Activated T-cell treated with anti-CD3 and anti-CD28 coated beads, Interleukin-2, amount 50 U/mL, for 4 hours (primary cell): ENCODE data around the gene PTOV1. TPM values are rescaled to one million over a fixed set of nuclear protein-coding genes. Genes with fewer than 3 reads are reported as not detected.

Source experiments
- ATAC-seq, 2 donors: fragments of 200-7000 bp; cut with Tn5 transposase; one replicate each; pipeline ENCODE4 v1.10.0; 2021
- DNase-seq: peaks from one replicate; pipeline ENCODE4 v3.0.0-alpha.2; 2020
- H3K27me3 Mint-ChIP-seq: one replicate; pipeline ENCODE4 v1.8.0; 2021; ENCODE audit warnings: low read depth, mixed read lengths
- H3K36me3 Mint-ChIP-seq: one replicate; pipeline ENCODE4 v1.8.0; 2022; ENCODE audit warnings: mixed read lengths; ENCODE audit not compliant: insufficient read depth
- H3K4me1 Mint-ChIP-seq: one replicate; pipeline ENCODE4 v1.8.0; 2021; ENCODE audit warnings: low read depth, mixed read lengths
- H3K4me3 Mint-ChIP-seq: one replicate; pipeline ENCODE4 v1.8.0; 2021; ENCODE audit warnings: mild to moderate bottlenecking, moderate library complexity, mixed read lengths
- H3K9me3 Mint-ChIP-seq: one replicate; pipeline ENCODE4 v1.8.0; 2021; ENCODE audit warnings: mixed read lengths
- total RNA-seq, 3 donors: library from RNA; stranded (reverse); gene quantifications; one replicate each; pipeline ENCODE4 v1.2.1, GENCODE V29; 2021

PTOV1 gene
- total RNA-seq, 3 donors from 2014 or later: 77.8 to 86.3 (median 83.7) TPM

GRCh38 chr19:49830766-49831165 is 20.2 kb upstream of the PTOV1 start:
- ATAC-seq: no peak
- no peaks in the 10 kb centered on the region for H3K27me3 Mint-ChIP-seq
- H3K9me3 Mint-ChIP-seq: no peaks in the 10 kb centered on the region
- no peak overlapping the region for H3K4me3 Mint-ChIP-seq
- no peak for DNase-seq
- H3K36me3 Mint-ChIP-seq: peaks cover 19% of the 10 kb centered on the region
- no peaks in the 10 kb centered on the region for H3K4me1 Mint-ChIP-seq

DNA sequence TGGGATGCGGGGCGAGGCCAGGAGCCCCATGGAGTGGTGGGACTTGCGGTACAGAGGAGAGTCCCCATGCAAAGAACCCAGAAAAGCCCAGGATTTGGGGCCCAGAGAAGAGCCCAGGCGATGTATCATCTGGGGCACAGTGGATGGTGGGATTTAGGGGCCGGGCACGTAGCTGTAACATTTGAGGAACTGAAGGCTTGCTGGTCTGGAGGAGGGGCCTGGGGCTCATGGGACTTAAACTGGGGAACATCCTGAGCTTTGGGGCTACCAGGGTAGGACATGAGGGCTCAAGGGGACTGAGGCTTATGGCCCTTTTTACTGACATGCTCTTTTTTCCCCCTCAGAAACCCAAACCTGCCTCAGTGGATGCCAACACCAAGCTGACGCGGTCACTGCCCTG is 19.4 kb upstream of the PTOV1 start:
- Mint-ChIP-seq H3K9me3 (no peaks in the 10 kb centered on the region), H3K27me3 (no peaks in the 10 kb centered on the region), H3K4me3 (no peak overlapping the region), H3K36me3 (peaks cover 19% of the 10 kb centered on the region), H3K4me1 (no peaks in the 10 kb centered on the region)
- DNase-seq (no peak), ATAC-seq (no peak)

DNA sequence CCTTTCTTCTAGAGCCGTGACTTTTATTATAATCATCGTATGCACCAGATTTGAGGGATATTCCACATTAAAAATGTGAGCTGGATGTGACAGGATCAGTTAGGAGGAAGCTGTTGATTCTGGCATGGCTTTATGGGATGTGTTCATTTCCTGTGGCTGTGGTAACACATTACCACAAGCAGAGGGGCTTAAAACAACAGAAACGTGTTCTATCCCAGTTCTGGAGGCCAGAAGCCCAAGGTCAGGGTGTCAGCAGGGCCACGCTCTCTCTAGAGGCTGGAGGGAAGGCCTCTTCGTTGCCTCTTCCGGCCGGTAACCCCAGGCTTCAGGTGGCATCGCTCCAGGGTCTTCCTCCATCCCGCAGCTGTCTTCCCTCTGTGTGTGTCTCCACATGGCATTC is 18.4 kb upstream of the PTOV1 start:
- no peak for ATAC-seq
- DNase-seq: no peak

GRCh38 chr19:49833599-49833998 is 17.4 kb upstream of the PTOV1 start:
- ATAC-seq: no peak
- Mint-ChIP-seq H3K4me1 (no peaks in the 10 kb centered on the region), H3K9me3 (no peaks in the 10 kb centered on the region), H3K36me3 (peaks cover 29% of the 10 kb centered on the region), H3K27me3 (no peaks in the 10 kb centered on the region), H3K4me3 (no peak overlapping the region)
- DNase-seq: no peak

More for the DNA sequence above, 18.4 kb upstream of the PTOV1 start:
- H3K4me1 Mint-ChIP-seq: no peaks in the 10 kb centered on the region
- H3K27me3 Mint-ChIP-seq: no peaks in the 10 kb centered on the region
- no peak overlapping the region for H3K4me3 Mint-ChIP-seq
- peaks cover 23% of the 10 kb centered on the region for H3K36me3 Mint-ChIP-seq
- H3K9me3 Mint-ChIP-seq: no peaks in the 10 kb centered on the region

DNA sequence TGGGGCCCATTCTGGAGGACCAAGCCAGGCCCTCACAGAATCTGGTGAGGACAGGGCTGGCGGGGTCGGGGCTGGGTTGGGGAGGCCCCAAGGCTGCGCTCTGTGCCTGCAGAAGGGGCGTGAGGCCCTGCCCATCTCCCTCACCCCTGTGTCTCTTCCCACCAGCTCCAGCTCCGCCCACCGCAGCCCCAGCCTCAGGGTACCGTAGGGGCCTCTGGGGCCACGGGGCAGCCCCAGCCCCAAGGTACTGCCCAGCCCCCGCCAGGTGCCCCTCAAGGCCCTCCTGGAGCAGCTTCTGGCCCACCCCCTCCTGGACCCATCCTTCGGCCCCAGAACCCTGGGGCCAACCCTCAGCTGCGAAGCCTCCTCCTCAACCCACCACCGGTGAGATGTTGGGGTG is 15.4 kb upstream of the PTOV1 start:
- ATAC-seq (no peak), DNase-seq (no peak)
- Mint-ChIP-seq H3K36me3 (peaks cover 39% of the 10 kb centered on the region), H3K4me1 (no peaks in the 10 kb centered on the region), H3K4me3 (no peak overlapping the region), H3K9me3 (no peaks in the 10 kb centered on the region), H3K27me3 (no peaks in the 10 kb centered on the region)

DNA sequence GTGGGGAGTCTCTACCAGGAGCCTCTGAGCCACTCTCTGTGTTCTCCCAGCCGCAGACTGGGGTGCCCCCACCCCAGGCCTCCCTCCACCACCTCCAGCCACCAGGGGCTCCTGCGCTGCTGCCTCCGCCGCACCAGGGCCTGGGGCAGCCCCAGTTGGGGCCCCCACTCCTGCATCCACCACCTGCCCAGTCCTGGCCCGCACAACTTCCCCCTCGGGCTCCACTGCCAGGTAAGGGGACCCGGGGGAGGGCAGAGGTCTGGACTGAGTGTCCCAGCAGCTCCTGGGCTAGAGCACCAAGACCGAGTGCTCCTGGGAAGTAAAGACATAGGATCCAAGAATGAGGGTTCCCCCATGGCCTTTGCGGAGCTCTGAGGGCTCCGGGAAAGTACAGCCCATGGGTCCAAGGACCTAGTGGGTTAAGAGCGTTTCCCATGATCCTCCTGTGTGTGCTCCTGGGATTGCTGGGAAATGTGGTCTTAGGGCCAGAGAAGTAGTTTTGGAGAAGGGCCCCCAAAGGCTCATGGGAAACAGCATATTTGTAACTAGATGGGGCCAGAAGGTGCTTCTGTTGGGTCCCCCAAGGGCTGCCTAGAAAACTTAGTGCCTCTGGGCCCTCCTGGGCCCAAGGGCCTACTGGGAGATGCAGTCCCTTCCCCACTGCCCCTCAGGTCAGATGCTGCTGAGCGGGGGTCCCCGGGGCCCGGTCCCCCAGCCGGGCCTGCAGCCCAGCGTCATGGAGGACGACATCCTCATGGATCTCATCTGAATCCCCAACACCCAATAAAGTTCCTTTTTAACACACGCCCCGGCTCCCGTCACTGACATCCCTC is 14.6 kb upstream of the PTOV1 start:
- Mint-ChIP-seq H3K36me3 (peaks cover 40% of the 10 kb centered on the region), H3K4me1 (no peaks in the 10 kb centered on the region), H3K27me3 (no peaks in the 10 kb centered on the region), H3K4me3 (no peak overlapping the region), H3K9me3 (no peaks in the 10 kb centered on the region)
- DNase-seq (no peak), ATAC-seq (no peak)

GRCh38 chr19:49837009-49837310 is 14.0 kb upstream of the PTOV1 start:
- ATAC-seq: no peak
- Mint-ChIP-seq H3K9me3 (no peaks in the 10 kb centered on the region), H3K27me3 (no peaks in the 10 kb centered on the region), H3K4me3 (no peak overlapping the region), H3K36me3 (peaks cover 40% of the 10 kb centered on the region), H3K4me1 (no peaks in the 10 kb centered on the region)
- DNase-seq: no peak

DNA sequence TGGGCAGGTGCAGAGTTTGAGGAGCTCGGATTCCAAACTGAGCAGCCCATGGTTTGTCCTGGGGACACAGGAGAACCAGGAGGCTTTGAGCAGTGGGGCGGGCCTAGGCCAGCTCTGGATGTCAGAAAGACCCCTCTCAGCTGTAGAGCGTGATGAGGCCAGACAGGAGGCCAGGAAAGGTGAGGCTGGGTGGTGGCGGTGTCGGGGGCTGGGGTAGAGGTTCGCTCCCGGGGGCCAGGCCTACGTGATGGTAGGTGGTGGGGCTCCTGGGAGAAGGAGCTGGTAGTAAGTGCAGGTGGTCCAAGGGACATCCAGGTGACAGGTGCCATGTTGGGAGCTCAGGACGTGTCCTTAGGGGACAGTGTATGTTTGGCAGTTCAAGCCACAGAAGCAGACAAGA is 13.5 kb upstream of the PTOV1 start:
- Mint-ChIP-seq H3K27me3 (no peaks in the 10 kb centered on the region), H3K36me3 (peaks cover 36% of the 10 kb centered on the region), H3K9me3 (no peaks in the 10 kb centered on the region), H3K4me3 (no peak overlapping the region), H3K4me1 (no peaks in the 10 kb centered on the region)
- ATAC-seq: no peak
- no peak for DNase-seq

GRCh38 chr19:49838885-49839588 is 11.9 kb upstream of the PTOV1 start:
- H3K4me1 Mint-ChIP-seq: no peaks in the 10 kb centered on the region
- ATAC-seq: no peak
- H3K9me3 Mint-ChIP-seq: no peaks in the 10 kb centered on the region
- no peak overlapping the region for H3K4me3 Mint-ChIP-seq
- H3K27me3 Mint-ChIP-seq: no peaks in the 10 kb centered on the region
- no peak for DNase-seq
- H3K36me3 Mint-ChIP-seq: peaks cover 27% of the 10 kb centered on the region

DNA sequence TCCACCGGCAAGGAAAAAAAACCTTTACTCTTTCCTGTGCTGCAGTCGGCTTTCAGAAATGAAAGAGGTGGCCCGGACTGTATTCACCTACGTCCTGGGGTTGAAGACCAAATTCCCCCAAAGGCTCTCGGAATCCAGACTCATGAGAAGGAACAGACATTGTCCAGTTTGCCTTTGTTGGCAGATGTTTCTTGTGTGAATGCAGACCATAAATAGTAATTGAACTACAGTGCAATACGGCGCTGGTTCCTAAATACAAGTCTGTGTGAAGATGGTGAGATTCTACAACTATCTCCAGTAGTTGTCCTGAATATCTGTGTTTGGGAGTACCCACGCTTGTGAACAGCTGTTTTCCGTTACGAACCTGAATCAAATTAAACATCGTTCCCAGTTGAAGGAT is 11.2 kb upstream of the PTOV1 start:
- ATAC-seq (no peak), DNase-seq (no peak)
- Mint-ChIP-seq H3K27me3 (no peaks in the 10 kb centered on the region), H3K4me1 (no peaks in the 10 kb centered on the region), H3K36me3 (peaks cover 26% of the 10 kb centered on the region), H3K9me3 (no peaks in the 10 kb centered on the region), H3K4me3 (no peak overlapping the region)

- no peak for ATAC-seq
- Mint-ChIP-seq H3K27me3 (no peaks in the 10 kb centered on the region), H3K9me3 (no peaks in the 10 kb centered on the region), H3K4me1 (no peaks in the 10 kb centered on the region), H3K4me3 (no peak overlapping the region), H3K36me3 (peaks cover 23% of the 10 kb centered on the region)
- no peak for DNase-seq
Observed at GRCh38 chr19:49840321-49840720, 10.6 kb upstream of the PTOV1 start.

DNA sequence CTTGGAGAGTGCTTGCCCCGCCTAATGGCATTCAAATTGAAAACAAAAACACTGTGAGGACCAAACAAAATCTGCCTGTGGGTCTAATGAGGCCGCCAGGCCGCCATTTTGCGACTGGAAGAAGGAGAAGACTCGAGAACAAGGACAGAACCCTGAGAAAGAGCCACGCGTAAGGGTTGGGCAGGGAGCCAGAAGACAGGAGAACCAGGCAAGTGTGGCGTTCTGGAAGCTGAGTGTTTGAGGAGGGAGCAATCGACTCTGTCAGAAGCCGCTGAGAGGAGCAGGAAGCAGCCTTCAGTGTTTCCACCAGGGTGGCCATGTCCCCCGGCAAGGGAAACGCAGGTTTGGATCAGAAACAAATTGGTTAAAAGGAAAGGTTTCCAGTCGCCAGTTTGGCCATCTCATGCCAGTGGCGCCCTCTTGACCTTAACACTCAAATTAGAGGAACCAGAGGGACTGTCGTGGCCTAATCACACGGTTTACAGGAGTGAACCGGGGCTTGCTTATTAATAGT is 10.2 kb upstream of the PTOV1 start:
- H3K4me1 Mint-ChIP-seq: no peaks in the 10 kb centered on the region
- H3K27me3 Mint-ChIP-seq: no peaks in the 10 kb centered on the region
- no peak for DNase-seq
- no peak overlapping the region for H3K4me3 Mint-ChIP-seq
- no peaks in the 10 kb centered on the region for H3K9me3 Mint-ChIP-seq
- ATAC-seq: no peak
- peaks cover 23% of the 10 kb centered on the region for H3K36me3 Mint-ChIP-seq

DNA sequence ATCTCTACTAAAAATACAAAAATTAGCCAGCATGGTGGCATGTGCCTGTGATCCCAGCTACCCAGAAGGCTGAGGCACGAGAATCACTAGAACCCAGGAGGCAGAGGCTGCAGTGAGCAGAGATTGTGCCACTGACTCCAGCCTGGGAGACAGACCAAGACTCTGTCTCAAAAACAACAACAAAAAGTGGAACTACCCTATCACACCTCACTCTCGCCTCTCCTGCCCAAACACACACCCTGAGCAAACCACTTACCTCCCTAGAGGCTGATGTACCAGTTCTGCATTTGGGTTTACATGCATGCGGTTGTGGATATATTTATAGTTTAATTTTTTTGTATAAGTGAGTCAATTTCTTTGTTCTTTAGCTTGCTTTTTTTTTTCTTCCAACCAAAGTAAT is 7.7 kb upstream of the PTOV1 start:
- Mint-ChIP-seq H3K4me3 (no peak overlapping the region), H3K4me1 (peaks cover 6% of the 10 kb centered on the region), H3K36me3 (peaks cover 13% of the 10 kb centered on the region), H3K27me3 (no peaks in the 10 kb centered on the region), H3K9me3 (no peaks in the 10 kb centered on the region)
- DNase-seq (no peak), ATAC-seq (no peak)

GRCh38 chr19:49844138-49845095 is 6.5 kb upstream of the PTOV1 start:
- Mint-ChIP-seq H3K27me3 (no peaks in the 10 kb centered on the region), H3K4me1 (peaks cover 17% of the 10 kb centered on the region), H3K9me3 (peaks cover 6% of the 10 kb centered on the region), H3K4me3 (no peak overlapping the region), H3K36me3 (peaks cover 5% of the 10 kb centered on the region)
- ATAC-seq: no peak
- DNase-seq: no peak
